Endothelial cell of umbilical vein (primary cell): Measurements from ENCODE around the gene COL9A3.

Experiments used
- CTCF ChIP-seq, 2 donors: IDR thresholded peaks; 1 replicate in 1 of 2; 2 replicates in 1 of 2; pipeline ENCODE4 v1.5.1; 2011; ENCODE audit warnings: low read length in 2 of 2, mild to moderate bottlenecking in 2 of 2, moderate library complexity in 2 of 2, control low read depth in 1 of 2, inconsistent platforms in 1 of 2, low read depth in 1 of 2; ENCODE audit not compliant: insufficient read depth in 1 of 2; ENCODE audit errors: extremely low read depth in 1 of 2
- EZH2 ChIP-seq: IDR thresholded peaks from 2 replicates; pipeline ENCODE4 v1.6.1; 2012; ENCODE audit warnings: borderline replicate concordance, low read depth, mild to moderate bottlenecking, moderate library complexity, low read length, inconsistent platforms; ENCODE audit not compliant: severe bottlenecking
- FOS ChIP-seq: IDR thresholded peaks from 2 replicates; pipeline ENCODE4 v1.6.1; 2011; ENCODE audit warnings: mild to moderate bottlenecking, low read length, moderate library complexity, borderline replicate concordance; ENCODE audit not compliant: insufficient read depth
- MAX ChIP-seq: IDR thresholded peaks from 2 replicates; pipeline ENCODE4 v1.6.1; 2011; ENCODE audit not compliant: insufficient read depth, insufficient read length
- MYC ChIP-seq: IDR thresholded peaks from one replicate; pipeline ENCODE4 v1.6.1; 2011; ENCODE audit warnings: mild to moderate bottlenecking, low read depth, low read length
- POLR2A ChIP-seq: IDR thresholded peaks from 2 replicates; pipeline ENCODE4 v1.6.1; 2012; ENCODE audit warnings: low read depth, mild to moderate bottlenecking, control low read depth, low read length

GRCh38 chr20:62843656-62844055, 26.8 kb downstream of the COL9A3 start:
- TF ChIP-seq EZH2 (no peak), CTCF (IDR thresholded peaks at IDR 0.05; ENCODE audit: extremely low read depth in 1 of 2, insufficient read depth in 1 of 2, low read depth in 1 of 2, low read length in 2 of 2) (no peak), MYC (no peak), FOS (no peak), MAX (no peak), POLR2A (no peak)
